Mesenchymal stem cell (in vitro differentiated cells and primary cell): ENCODE measurements around the gene LY6G5C.

Source experiments
- DNase-seq: peaks from one replicate; pipeline ENCODE4 v3.0.0-alpha.2; 2013
- H2AFZ ChIP-seq: one replicate; pipeline ENCODE4 v1.6.1; 2013; ENCODE audit warnings: low read depth, mild to moderate bottlenecking, control low read depth, inconsistent platforms, low read length, moderate library complexity
- H2AK5ac ChIP-seq: 2 replicates; pipeline ENCODE4 v1.6.1; 2013; ENCODE audit warnings: low read length, moderate library complexity, mild to moderate bottlenecking, inconsistent platforms; ENCODE audit not compliant: severe bottlenecking
- H2BK120ac ChIP-seq: one replicate; pipeline ENCODE4 v1.6.1; 2013; ENCODE audit warnings: low read depth, mild to moderate bottlenecking, inconsistent platforms, low read length, moderate library complexity
- H2BK12ac ChIP-seq, 2 experiments: one replicate each; pipeline ENCODE4 v1.6.1; 2013; ENCODE audit warnings: inconsistent platforms in 2 of 2, low read length in 2 of 2, mild to moderate bottlenecking in 2 of 2, moderate library complexity in 2 of 2, control low read depth in 1 of 2
- H2BK15ac ChIP-seq: one replicate; pipeline ENCODE4 v1.6.1; 2013; ENCODE audit warnings: mild to moderate bottlenecking, low read depth, inconsistent platforms; ENCODE audit not compliant: poor library complexity, severe bottlenecking
- H2BK5ac ChIP-seq: 2 replicates; pipeline ENCODE4 v1.6.1; 2013; ENCODE audit warnings: low read depth, mild to moderate bottlenecking, low read length, control low read depth, inconsistent platforms; ENCODE audit not compliant: poor library complexity, severe bottlenecking
- H3K14ac ChIP-seq, 2 experiments: one replicate each; pipeline ENCODE4 v1.6.1; 2013; ENCODE audit warnings: inconsistent platforms in 2 of 2, low read length in 2 of 2, control low read depth in 1 of 2, mild to moderate bottlenecking in 1 of 2, moderate library complexity in 1 of 2
- H3K18ac ChIP-seq, 2 experiments: one replicate each; pipeline ENCODE4 v1.6.1; 2013; ENCODE audit warnings: inconsistent platforms in 2 of 2, low read length in 2 of 2, control low read depth in 1 of 2, low read depth in 1 of 2, mild to moderate bottlenecking in 1 of 2
- H3K23ac ChIP-seq, 2 experiments: one replicate each; pipeline ENCODE4 v1.6.1; 2013; ENCODE audit warnings: inconsistent platforms in 2 of 2, low read length in 2 of 2, mild to moderate bottlenecking in 2 of 2, moderate library complexity in 2 of 2, control low read depth in 1 of 2
- H3K27ac ChIP-seq: 2 replicates; pipeline ENCODE4 v1.5.1; 2013; ENCODE audit warnings: mild to moderate bottlenecking, moderate library complexity, low read length, control low read depth, inconsistent platforms; ENCODE audit not compliant: poor library complexity, severe bottlenecking
- H3K27me3 ChIP-seq, 2 experiments: 2 replicates each; pipeline versions ENCODE4 v1.6.1 to v1.7.0; 2013; ENCODE audit warnings: low read length in 2 of 2, mild to moderate bottlenecking in 2 of 2, moderate library complexity in 2 of 2, control low read depth in 1 of 2, inconsistent platforms in 1 of 2; ENCODE audit not compliant: control insufficient read depth in 1 of 2, insufficient read depth in 1 of 2
- H3K36me3 ChIP-seq, 2 experiments: 2 replicates each; pipeline versions ENCODE4 v1.6.1 to v1.7.0; 2013; ENCODE audit warnings: low read length in 2 of 2, control low read depth in 1 of 2, inconsistent platforms in 1 of 2, low read depth in 1 of 2, mild to moderate bottlenecking in 1 of 2; ENCODE audit not compliant: insufficient read depth in 2 of 2, control insufficient read depth in 1 of 2
- H3K4ac ChIP-seq, 2 experiments: one replicate each; pipeline ENCODE4 v1.6.1; 2013; ENCODE audit warnings: inconsistent platforms in 2 of 2, low read length in 2 of 2, mild to moderate bottlenecking in 2 of 2, moderate library complexity in 2 of 2, control low read depth in 1 of 2, low read depth in 1 of 2
- H3K4me1 ChIP-seq: 2 replicates; pipeline ENCODE4 v1.6.1; 2013; ENCODE audit warnings: low read depth, low read length, control low read depth; ENCODE audit not compliant: control insufficient read depth, insufficient read depth
- H3K4me2 ChIP-seq: 2 replicates; pipeline ENCODE4 v1.6.1; 2013; ENCODE audit warnings: low read length, mild to moderate bottlenecking, inconsistent platforms; ENCODE audit not compliant: poor library complexity, severe bottlenecking
- H3K4me3 ChIP-seq, 2 experiments: 2 replicates each; pipeline versions ENCODE4 v1.5.1 to v1.7.0; 2013; ENCODE audit warnings: low read length in 2 of 2, mild to moderate bottlenecking in 2 of 2, control low read depth in 1 of 2, low read depth in 1 of 2; ENCODE audit not compliant: insufficient read depth in 1 of 2
- H3K79me1 ChIP-seq: replicated peaks from 2 replicates; pipeline ENCODE4 v1.6.1; 2013; ENCODE audit warnings: mild to moderate bottlenecking, control low read depth, low read length, inconsistent platforms; ENCODE audit not compliant: poor library complexity, severe bottlenecking
- H3K9ac ChIP-seq: 2 replicates; pipeline ENCODE4 v1.7.0; 2013; ENCODE audit warnings: mild to moderate bottlenecking, low read length, moderate library complexity
- H3K9me3 ChIP-seq: 2 replicates; pipeline ENCODE4 v1.7.0; 2013; ENCODE audit warnings: mild to moderate bottlenecking, low read length; ENCODE audit not compliant: control insufficient read depth
- H4K8ac ChIP-seq: one replicate; pipeline ENCODE4 v1.6.1; 2013; ENCODE audit warnings: inconsistent platforms, mild to moderate bottlenecking, low read length, moderate library complexity
- H4K91ac ChIP-seq: one replicate; pipeline ENCODE4 v1.6.1; 2013; ENCODE audit warnings: mild to moderate bottlenecking, low read length, inconsistent platforms
- WGBS: methylation state at CpG from one replicate; pipeline ENCODE4 v1.1.7; 2013; ENCODE audit warnings: mixed read lengths; 5-methylcytosine and 5-hydroxymethylcytosine counted together

LY6G5C gene

GRCh38 chr6:31725502-31726350 is 44.9 kb upstream of the LY6G5C start:
- H2BK15ac ChIP-seq, result no peak overlapping the region
- no peak overlapping the region for H3K4me2 ChIP-seq
- H2BK120ac ChIP-seq, result no peak overlapping the region
- H2BK12ac ChIP-seq, result no peak overlapping the region
- peaks cover 0 to 9% of the 10 kb centered on the region in 2 experiments for H3K27me3 ChIP-seq
- H3K79me1 ChIP-seq, result peaks cover 19% of the 10 kb centered on the region
- peaks cover 11% of the 10 kb centered on the region for H3K4me1 ChIP-seq
- no peak overlapping the region for H3K4me3 ChIP-seq
- 95% methylated on average over 9 of the region's 12 CpGs for WGBS
- no peak overlapping the region for H3K14ac ChIP-seq
- no peak overlapping the region for H4K91ac ChIP-seq
- no peak for DNase-seq
- H2AFZ ChIP-seq, result no peak overlapping the region
- no peak overlapping the region for H3K9ac ChIP-seq
- peaks cover 30 to 43% of the 10 kb centered on the region in 2 experiments for H3K36me3 ChIP-seq
- no peak overlapping the region for H3K4ac ChIP-seq
- no peaks in the 10 kb centered on the region for H3K9me3 ChIP-seq
- H3K23ac ChIP-seq, result no peak overlapping the region
- H2AK5ac ChIP-seq, result no peak overlapping the region
- no peak overlapping the region for H4K8ac ChIP-seq
- H3K27ac ChIP-seq, result no peak overlapping the region
- H2BK5ac ChIP-seq, result no peak overlapping the region
- no peak overlapping the region for H3K18ac ChIP-seq

- Histone ChIP-seq H3K9ac (no peak overlapping the region), H3K79me1 (peaks cover 19% of the 10 kb centered on the region), H4K8ac (no peak overlapping the region), H3K27me3 (peaks cover 0 to 10% of the 10 kb centered on the region in 2 experiments), H2BK5ac (no peak overlapping the region), H3K18ac (no peak overlapping the region), H3K4ac (no peak overlapping the region), H4K91ac (no peak overlapping the region), H2BK12ac (no peak overlapping the region), H2BK15ac (peak overlapping the region; percentile 63), H3K14ac (no peak overlapping the region), H3K36me3 (peaks cover 26 to 41% of the 10 kb centered on the region in 2 experiments), H2AK5ac (no peak overlapping the region), H2AFZ (no peak overlapping the region), H3K4me2 (no peak overlapping the region), H3K23ac (no peak overlapping the region), H3K4me1 (peaks cover 7% of the 10 kb centered on the region), H3K4me3 (no peak overlapping the region), H2BK120ac (no peak overlapping the region), H3K27ac (no peak overlapping the region), H3K9me3 (no peaks in the 10 kb centered on the region)
- WGBS, result 96% methylated on average over 25 of the region's 25 CpGs
- DNase-seq, result no peak
Measured at GRCh38 chr6:31723980-31724691, 43.3 kb upstream of the LY6G5C start.

DNA sequence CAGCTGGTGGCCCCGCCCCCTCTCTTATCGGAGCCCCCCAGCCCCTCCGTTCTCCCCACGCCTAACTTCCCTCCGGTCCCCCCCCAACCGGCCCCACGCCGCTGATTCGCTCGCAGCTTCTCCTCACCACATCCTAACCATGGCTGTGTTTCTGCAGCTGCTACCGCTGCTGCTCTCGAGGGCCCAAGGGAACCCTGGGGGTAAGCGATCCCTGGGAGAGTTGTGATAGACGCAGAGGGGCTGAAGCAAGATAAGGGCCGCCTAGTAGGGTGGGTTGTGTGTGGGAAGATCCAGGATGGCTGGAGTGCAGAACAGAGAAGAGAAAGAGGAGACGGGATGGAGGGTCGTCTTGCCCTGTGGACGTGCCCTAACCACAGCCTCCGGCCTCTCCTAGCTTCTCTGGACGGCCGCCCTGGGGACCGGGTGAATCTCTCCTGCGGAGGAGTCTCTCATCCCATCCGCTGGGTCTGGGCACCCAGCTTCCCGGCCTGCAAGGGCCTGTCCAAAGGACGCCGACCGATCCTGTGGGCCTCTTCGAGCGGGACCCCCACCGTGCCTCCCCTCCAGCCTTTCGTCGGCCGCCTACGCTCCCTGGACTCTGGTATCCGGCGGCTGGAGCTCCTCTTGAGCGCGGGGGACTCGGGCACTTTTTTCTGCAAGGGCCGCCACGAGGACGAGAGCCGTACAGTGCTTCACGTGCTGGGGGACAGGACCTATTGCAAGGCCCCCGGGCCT is 42.5 kb upstream of the LY6G5C start, which contains the start of gene MPIG6B:
TSS of gene MPIG6B (plus strand) at position 129 of the 735 bp plus-strand sequence. CDS start at position 140, 11 bp downstream.
- H3K18ac ChIP-seq, result no peak within 1 kb of the TSS

More for the DNA sequence above, 42.5 kb upstream of the LY6G5C start, which contains the start of gene MPIG6B:
- Histone ChIP-seq H3K79me1 (peaks cover 13% of the 10 kb centered on the region), H2BK120ac (no peak within 1 kb of the TSS), H3K9ac (no peak within 1 kb of the TSS), H4K8ac (no peak within 1 kb of the TSS), H3K4me1 (peaks cover 2% of the 10 kb centered on the region), H3K9me3 (no peaks in the 10 kb centered on the region), H3K4me2 (no peak within 1 kb of the TSS), H3K27me3 (peaks cover 0 to 10% of the 10 kb centered on the region in 2 experiments), H2AK5ac (no peak within 1 kb of the TSS), H2BK5ac (no peak within 1 kb of the TSS), H3K4me3 (no peak within 1 kb of the TSS), H3K23ac (no peak within 1 kb of the TSS), H3K27ac (no peak within 1 kb of the TSS), H2BK12ac (no peak within 1 kb of the TSS), H2AFZ (no peak within 1 kb of the TSS), H3K14ac (no peak within 1 kb of the TSS), H2BK15ac (peak within 1 kb of the TSS; percentile 63), H4K91ac (no peak within 1 kb of the TSS), H3K36me3 (peaks cover 26 to 37% of the 10 kb centered on the region in 2 experiments), H3K4ac (no peak within 1 kb of the TSS)
- DNase-seq, result no peak
- WGBS, result 90% methylated on average over 40 of the region's 46 CpGs
